Chondrocyte (in vitro differentiated cells): ENCODE data around the gene GPR37L1. TPM values are rescaled to one million over a fixed set of nuclear protein-coding genes. Genes with fewer than 3 reads are reported as not detected.

Experiments
- DNase-seq: peaks from one replicate; pipeline ENCODE4 v3.0.0; 2021; ENCODE audit warnings: mixed read lengths, low spot score
- H3K27ac Mint-ChIP-seq: one replicate; pipeline ENCODE4 v1.8.0; 2021; ENCODE audit warnings: mild to moderate bottlenecking, moderate library complexity, mixed read lengths; ENCODE audit not compliant: unreplicated experiment
- H3K27me3 Mint-ChIP-seq: 2 replicates; pipeline ENCODE4 v1.8.0; 2021; ENCODE audit warnings: low read depth, mixed read lengths
- H3K36me3 Mint-ChIP-seq: 2 replicates; pipeline ENCODE4 v1.8.0; 2021; ENCODE audit warnings: low read depth, mixed read lengths
- H3K4me1 Mint-ChIP-seq: 2 replicates; pipeline ENCODE4 v1.8.0; 2021; ENCODE audit warnings: low read depth, mild to moderate bottlenecking, mixed read lengths
- H3K4me3 Mint-ChIP-seq: one replicate; pipeline ENCODE4 v1.8.0; 2021; ENCODE audit warnings: mild to moderate bottlenecking, moderate library complexity, mixed read lengths; ENCODE audit not compliant: unreplicated experiment
- H3K9me3 Mint-ChIP-seq: 2 replicates; pipeline ENCODE4 v1.8.0; 2021; ENCODE audit warnings: low read depth, mixed read lengths
- CTCF ChIP-seq: fragments of 200-600 bp; sonication (generic); IDR thresholded peaks from 2 replicates; pipeline ENCODE4 v1.5.0; 2021; ENCODE audit warnings: antibody characterized with exemption, mild to moderate bottlenecking, moderate library complexity
- total RNA-seq: library from RNA; stranded (reverse); gene quantifications from 3 replicates; pipeline ENCODE4 v1.2.1, GENCODE V29; 2021

GPR37L1 gene
- total RNA-seq, 1 donor from 2014 or later: not detected

GRCh38 chr1:202146993-202147392, 24.3 kb downstream of the GPR37L1 start:
- no peak overlapping the region for H3K27ac Mint-ChIP-seq
- H3K4me1 Mint-ChIP-seq: peaks cover 30% of the 10 kb centered on the region
- peaks cover 1% of the 10 kb centered on the region for H3K36me3 Mint-ChIP-seq
- no peaks in the 10 kb centered on the region for H3K27me3 Mint-ChIP-seq
- TF ChIP-seq CTCF: no peak
- no peak overlapping the region for H3K4me3 Mint-ChIP-seq
- H3K9me3 Mint-ChIP-seq: no peaks in the 10 kb centered on the region
- no peak for DNase-seq

- H3K9me3 Mint-ChIP-seq: no peaks in the 10 kb centered on the region
- no peaks in the 10 kb centered on the region for H3K27me3 Mint-ChIP-seq
- H3K27ac Mint-ChIP-seq: no peak overlapping the region
- H3K4me3 Mint-ChIP-seq: no peak overlapping the region
- TF ChIP-seq CTCF: no peak
- peaks cover 1% of the 10 kb centered on the region for H3K36me3 Mint-ChIP-seq
- no peak for DNase-seq
- peaks cover 16% of the 10 kb centered on the region for H3K4me1 Mint-ChIP-seq
These were observed 25.7 kb downstream of the GPR37L1 start for GRCh38 chr1:202148391-202148790.

- Mint-ChIP-seq H3K36me3 (no peaks in the 10 kb centered on the region), H3K9me3 (no peaks in the 10 kb centered on the region), H3K27ac (no peak overlapping the region), H3K27me3 (no peaks in the 10 kb centered on the region), H3K4me1 (peaks cover 15% of the 10 kb centered on the region), H3K4me3 (no peak overlapping the region)
- no peak for DNase-seq
- no peak for TF ChIP-seq CTCF
These were observed 26.8 kb downstream of the GPR37L1 start for GRCh38 chr1:202149566-202149965.

GRCh38 chr1:202150187-202150586, 27.5 kb downstream of the GPR37L1 start:
- H3K4me3 Mint-ChIP-seq: no peak overlapping the region
- no peak for DNase-seq
- H3K36me3 Mint-ChIP-seq: no peaks in the 10 kb centered on the region
- no peak overlapping the region for H3K27ac Mint-ChIP-seq
- TF ChIP-seq CTCF: no peak
- H3K9me3 Mint-ChIP-seq: no peaks in the 10 kb centered on the region
- H3K27me3 Mint-ChIP-seq: no peaks in the 10 kb centered on the region
- peaks cover 18% of the 10 kb centered on the region for H3K4me1 Mint-ChIP-seq

- no peaks in the 10 kb centered on the region for H3K36me3 Mint-ChIP-seq
- no peak overlapping the region for H3K4me3 Mint-ChIP-seq
- no peak for DNase-seq
- no peak overlapping the region for H3K27ac Mint-ChIP-seq
- H3K4me1 Mint-ChIP-seq: peaks cover 18% of the 10 kb centered on the region
- no peaks in the 10 kb centered on the region for H3K9me3 Mint-ChIP-seq
- no peak for TF ChIP-seq CTCF
- no peaks in the 10 kb centered on the region for H3K27me3 Mint-ChIP-seq
These were observed 27.9 kb downstream of the GPR37L1 start for GRCh38 chr1:202150602-202151001.
